Nephron progenitor cell (in vitro differentiated cells): ENCODE data around the gene CCDC175.

Source experiments
- DNase-seq: peaks from one replicate; pipeline ENCODE4 v3.0.0; 2021
- H3K27ac Mint-ChIP-seq: 2 replicates; pipeline ENCODE4 v1.8.0; 2021; ENCODE audit warnings: mild to moderate bottlenecking, moderate library complexity, mixed read lengths
- H3K27me3 Mint-ChIP-seq: 2 replicates; pipeline ENCODE4 v1.8.0; 2021; ENCODE audit warnings: mild to moderate bottlenecking, low read depth, mixed read lengths; ENCODE audit not compliant: poor library complexity
- H3K36me3 Mint-ChIP-seq: 2 replicates; pipeline ENCODE4 v1.8.0; 2021; ENCODE audit warnings: low read depth, mixed read lengths
- H3K4me1 Mint-ChIP-seq: 2 replicates; pipeline ENCODE4 v1.8.0; 2021; ENCODE audit warnings: mixed read lengths
- H3K4me3 Mint-ChIP-seq: 2 replicates; pipeline ENCODE4 v1.8.0; 2021; ENCODE audit warnings: mild to moderate bottlenecking, moderate library complexity, mixed read lengths
- H3K9me3 Mint-ChIP-seq: 2 replicates; pipeline ENCODE4 v1.8.0; 2021; ENCODE audit warnings: mild to moderate bottlenecking, moderate library complexity, mixed read lengths
- TF ChIP-seq, protein P1 (sequence below): fragments of 200-600 bp; sonication (generic); IDR thresholded peaks from 2 replicates; pipeline ENCODE4 v1.5.0; 2021; ENCODE audit warnings: antibody characterized with exemption

The CCDC175 gene

DNA sequence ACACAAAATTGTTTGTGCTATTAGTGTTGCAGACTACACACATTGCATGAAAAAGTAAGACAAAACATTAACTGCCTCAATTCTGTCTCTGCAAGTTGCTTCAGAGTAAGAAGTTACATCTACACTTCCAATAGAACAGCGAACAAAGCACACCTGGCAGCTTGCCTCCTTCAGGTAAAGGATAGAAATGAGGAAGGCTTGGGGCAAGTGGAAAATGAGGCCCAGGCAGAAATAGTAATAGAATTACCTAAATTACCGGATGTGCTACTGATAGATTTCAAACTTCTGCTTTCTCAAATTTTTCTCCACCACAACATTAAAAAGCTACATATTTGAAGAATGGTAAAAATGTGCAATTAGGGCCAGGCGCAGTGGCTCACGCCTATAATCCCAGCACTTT lies 37.7 kb downstream of the CCDC175 start:
- H3K4me3 Mint-ChIP-seq = no peak overlapping the region
- H3K4me1 Mint-ChIP-seq = peaks cover 18% of the 10 kb centered on the region
- DNase-seq = no peak
- H3K9me3 Mint-ChIP-seq = no peaks in the 10 kb centered on the region
- no peaks in the 10 kb centered on the region for H3K36me3 Mint-ChIP-seq
- TF ChIP-seq, protein P1, sequence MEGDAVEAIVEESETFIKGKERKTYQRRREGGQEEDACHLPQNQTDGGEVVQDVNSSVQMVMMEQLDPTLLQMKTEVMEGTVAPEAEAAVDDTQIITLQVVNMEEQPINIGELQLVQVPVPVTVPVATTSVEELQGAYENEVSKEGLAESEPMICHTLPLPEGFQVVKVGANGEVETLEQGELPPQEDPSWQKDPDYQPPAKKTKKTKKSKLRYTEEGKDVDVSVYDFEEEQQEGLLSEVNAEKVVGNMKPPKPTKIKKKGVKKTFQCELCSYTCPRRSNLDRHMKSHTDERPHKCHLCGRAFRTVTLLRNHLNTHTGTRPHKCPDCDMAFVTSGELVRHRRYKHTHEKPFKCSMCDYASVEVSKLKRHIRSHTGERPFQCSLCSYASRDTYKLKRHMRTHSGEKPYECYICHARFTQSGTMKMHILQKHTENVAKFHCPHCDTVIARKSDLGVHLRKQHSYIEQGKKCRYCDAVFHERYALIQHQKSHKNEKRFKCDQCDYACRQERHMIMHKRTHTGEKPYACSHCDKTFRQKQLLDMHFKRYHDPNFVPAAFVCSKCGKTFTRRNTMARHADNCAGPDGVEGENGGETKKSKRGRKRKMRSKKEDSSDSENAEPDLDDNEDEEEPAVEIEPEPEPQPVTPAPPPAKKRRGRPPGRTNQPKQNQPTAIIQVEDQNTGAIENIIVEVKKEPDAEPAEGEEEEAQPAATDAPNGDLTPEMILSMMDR = no peak
- no peak overlapping the region for H3K27ac Mint-ChIP-seq
- H3K27me3 Mint-ChIP-seq = no peaks in the 10 kb centered on the region

DNA sequence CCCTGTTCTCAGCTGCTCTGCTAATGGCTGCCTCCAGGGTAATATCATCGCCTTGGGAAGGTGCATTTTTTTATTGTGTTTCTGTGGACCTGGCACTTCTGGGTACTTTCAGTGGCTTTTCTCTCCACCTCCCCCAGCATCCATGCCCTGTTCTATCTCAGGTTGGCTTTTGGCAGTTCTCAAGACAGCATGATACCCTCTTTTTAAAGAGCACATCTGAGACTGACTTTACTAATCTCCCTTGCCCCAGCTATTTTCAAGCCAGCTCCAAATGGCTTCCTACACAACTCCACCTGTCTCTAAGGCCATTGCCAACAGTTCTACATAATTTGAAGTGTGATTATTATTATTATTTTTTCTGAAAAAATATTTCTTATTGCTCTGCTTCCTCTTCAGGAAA lies 39.1 kb downstream of the CCDC175 start:
- H3K27me3 Mint-ChIP-seq = no peaks in the 10 kb centered on the region
- no peaks in the 10 kb centered on the region for H3K9me3 Mint-ChIP-seq
- peaks cover 19% of the 10 kb centered on the region for H3K4me1 Mint-ChIP-seq
- no peaks in the 10 kb centered on the region for H3K36me3 Mint-ChIP-seq
- TF ChIP-seq, protein P1 = no peak
- H3K27ac Mint-ChIP-seq = no peak overlapping the region
- H3K4me3 Mint-ChIP-seq = no peak overlapping the region
- DNase-seq = no peak

DNA sequence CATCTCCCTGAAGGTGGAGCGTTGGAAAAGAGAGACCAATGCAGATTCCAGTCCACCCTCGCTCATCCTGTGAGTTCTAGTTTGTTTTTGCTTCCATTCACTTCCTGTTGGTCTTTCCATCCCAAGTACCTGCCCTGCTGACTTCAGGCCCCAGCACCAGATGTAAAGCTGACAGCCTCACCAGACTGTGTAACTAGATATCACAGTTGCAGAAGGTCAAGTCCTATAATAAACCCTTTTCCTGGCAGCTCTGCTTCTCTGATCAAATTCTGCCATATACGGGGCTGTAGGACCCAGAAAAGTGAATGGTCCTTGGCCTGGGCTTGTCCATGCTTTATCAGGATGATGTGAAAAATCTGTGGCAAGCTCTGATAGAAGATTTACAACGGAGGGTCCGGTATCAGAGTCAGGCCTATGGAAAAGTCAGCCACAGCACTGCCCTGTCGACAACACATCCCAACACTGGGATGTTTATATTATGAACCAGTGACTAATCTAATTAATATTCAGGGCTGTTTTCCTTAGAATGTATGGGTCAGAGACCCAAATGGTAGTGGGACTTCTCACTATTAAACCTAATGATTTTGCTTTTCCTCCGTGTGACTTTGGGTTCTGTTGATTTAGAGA lies 42.1 kb downstream of the CCDC175 start:
- no peaks in the 10 kb centered on the region for H3K36me3 Mint-ChIP-seq
- peak; percentile 6 for DNase-seq
- no peaks in the 10 kb centered on the region for H3K9me3 Mint-ChIP-seq
- H3K4me3 Mint-ChIP-seq = no peak overlapping the region
- TF ChIP-seq, protein P1 = no peak
- H3K27ac Mint-ChIP-seq = peak overlapping the region; percentile 93
- H3K27me3 Mint-ChIP-seq = no peaks in the 10 kb centered on the region
- peaks cover 19% of the 10 kb centered on the region for H3K4me1 Mint-ChIP-seq

DNA sequence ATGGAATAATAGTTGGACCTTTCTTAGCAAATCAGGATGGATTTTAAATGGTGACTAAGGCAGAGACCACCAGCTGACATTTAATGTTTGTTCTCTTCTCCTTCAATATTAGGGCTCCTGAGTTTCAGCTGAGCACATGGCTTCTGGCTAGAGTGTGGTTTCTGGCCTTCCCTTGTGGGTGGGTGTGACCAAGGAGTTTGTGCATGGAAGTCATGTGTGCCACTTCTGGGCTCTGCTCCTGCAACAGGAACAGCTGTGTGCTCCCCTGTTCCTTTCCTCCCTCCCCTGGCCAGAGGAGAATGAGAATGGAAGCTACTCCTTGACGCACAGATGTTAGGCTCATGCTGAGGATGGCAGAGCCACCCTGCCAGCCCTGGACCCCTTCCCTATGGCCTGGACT lies 44.2 kb downstream of the CCDC175 start:
- H3K36me3 Mint-ChIP-seq = no peaks in the 10 kb centered on the region
- no peak overlapping the region for H3K4me3 Mint-ChIP-seq
- no peak overlapping the region for H3K27ac Mint-ChIP-seq
- TF ChIP-seq, protein P1 = no peak
- H3K9me3 Mint-ChIP-seq = peaks cover 14% of the 10 kb centered on the region
- H3K4me1 Mint-ChIP-seq = peaks cover 19% of the 10 kb centered on the region
- no peak for DNase-seq
- peaks cover 3% of the 10 kb centered on the region for H3K27me3 Mint-ChIP-seq

DNA sequence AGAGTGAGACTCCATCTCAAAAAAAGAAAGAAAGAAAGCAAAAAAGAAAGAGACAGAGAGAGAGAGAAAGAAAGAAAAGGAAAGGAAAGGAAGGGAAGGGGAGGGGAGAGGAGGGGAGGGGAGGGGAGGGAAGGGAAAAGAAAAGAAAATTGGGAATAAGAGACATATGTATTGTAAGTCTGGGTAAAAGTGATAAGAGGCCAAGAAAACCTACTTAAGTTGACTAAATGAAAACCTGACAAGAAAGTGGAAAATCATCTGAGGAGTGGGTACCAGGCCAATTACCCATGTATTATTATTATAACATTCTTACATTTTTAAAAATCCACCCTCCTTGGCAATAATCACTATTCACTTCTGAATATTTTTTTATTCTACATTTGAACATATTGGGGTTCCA lies 46.3 kb downstream of the CCDC175 start:
- peaks cover 3% of the 10 kb centered on the region for H3K27me3 Mint-ChIP-seq
- no peak overlapping the region for H3K27ac Mint-ChIP-seq
- TF ChIP-seq, protein P1 = no peak
- DNase-seq = no peak
- H3K4me3 Mint-ChIP-seq = no peak overlapping the region
- H3K9me3 Mint-ChIP-seq = peaks cover 17% of the 10 kb centered on the region
- H3K4me1 Mint-ChIP-seq = peaks cover 15% of the 10 kb centered on the region
- H3K36me3 Mint-ChIP-seq = no peaks in the 10 kb centered on the region

DNA sequence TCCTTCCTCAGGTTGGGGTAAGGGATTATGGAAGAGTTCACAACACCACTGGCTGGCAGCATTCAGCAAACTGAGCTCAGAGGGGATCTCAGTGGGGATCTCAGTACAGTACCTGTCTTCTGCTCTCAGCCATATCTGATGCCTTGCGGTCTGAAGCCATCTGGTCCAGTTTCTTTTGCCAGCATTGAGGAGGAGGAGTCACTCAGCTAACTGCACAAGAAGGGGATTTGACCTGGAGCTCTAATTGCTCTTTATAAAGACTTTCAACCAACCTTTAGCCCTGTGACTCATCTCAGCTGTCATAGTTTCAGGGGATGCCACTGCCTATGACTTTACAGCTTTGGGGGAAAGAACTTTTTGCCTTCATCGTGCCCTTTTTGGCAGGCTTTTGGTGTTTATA lies 47.4 kb downstream of the CCDC175 start:
- peaks cover 17% of the 10 kb centered on the region for H3K9me3 Mint-ChIP-seq
- H3K4me3 Mint-ChIP-seq = no peak overlapping the region
- DNase-seq = no peak
- TF ChIP-seq, protein P1 = no peak
- peaks cover 3% of the 10 kb centered on the region for H3K27me3 Mint-ChIP-seq
- no peak overlapping the region for H3K27ac Mint-ChIP-seq
- H3K36me3 Mint-ChIP-seq = no peaks in the 10 kb centered on the region
- H3K4me1 Mint-ChIP-seq = peaks cover 4% of the 10 kb centered on the region
